ENCODE data around the gene LITAFD. TPM values are rescaled to one million over a fixed set of nuclear protein-coding genes. Genes with fewer than 3 reads are reported as not detected.

The LITAFD gene
- polyA plus RNA-seq, 1 of the 3 experiments (the other 2 are of a cell fraction): not detected

- no peak for TF ChIP-seq PBX3 (IDR thresholded peaks at IDR 0.05)
- no peak for TF ChIP-seq MXI1 (IDR thresholded peaks at IDR 0.05; ENCODE audit: low read depth, low read length)
- TF ChIP-seq, protein P1, sequence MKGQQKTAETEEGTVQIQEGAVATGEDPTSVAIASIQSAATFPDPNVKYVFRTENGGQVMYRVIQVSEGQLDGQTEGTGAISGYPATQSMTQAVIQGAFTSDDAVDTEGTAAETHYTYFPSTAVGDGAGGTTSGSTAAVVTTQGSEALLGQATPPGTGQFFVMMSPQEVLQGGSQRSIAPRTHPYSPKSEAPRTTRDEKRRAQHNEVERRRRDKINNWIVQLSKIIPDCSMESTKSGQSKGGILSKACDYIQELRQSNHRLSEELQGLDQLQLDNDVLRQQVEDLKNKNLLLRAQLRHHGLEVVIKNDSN (IDR thresholded peaks at IDR 0.05; ENCODE audit: borderline replicate concordance, low read depth): no peak
- TF ChIP-seq NFIC (IDR thresholded peaks at IDR 0.05; ENCODE audit: borderline replicate concordance): no peak
- no peak for TF ChIP-seq ELF1 (IDR thresholded peaks at IDR 0.05)
- TF ChIP-seq EZH2phosphoT487 (IDR thresholded peaks at IDR 0.05; ENCODE audit: borderline replicate concordance, low read depth): no peak
- TF ChIP-seq MEF2A (IDR thresholded peaks at IDR 0.05; ENCODE audit: borderline replicate concordance, low read depth): no peak
- no peak for TF ChIP-seq CHD2 (IDR thresholded peaks at IDR 0.05; ENCODE audit: low read length, partially characterized antibody)
- no peak for TF ChIP-seq TEAD4 (IDR thresholded peaks at IDR 0.05; ENCODE audit: borderline replicate concordance, insufficient read depth)
- no peak for TF ChIP-seq SMC3 (IDR thresholded peaks at IDR 0.05; ENCODE audit: low read depth, low read length)
- TF ChIP-seq GATA2 (CRISPR knock-in tag; IDR thresholded peaks at IDR 0.05): no peak
- TF ChIP-seq YY1 (IDR thresholded peaks at IDR 0.05; ENCODE audit: low read depth): no peak
- no peak for DNase-seq
- Histone ChIP-seq H3K4me2 (no peak overlapping the region), H3K9me2 (no peaks in the 10 kb centered on the region), H2AFZ (ENCODE audit: low read depth) (no peak overlapping the region), H3K27ac (ENCODE audit: low read depth in 2 of 2, low read length in 1 of 2) (no peak overlapping the region; a peak in 1 of 4 replicates), H3K27me3 (ENCODE audit: insufficient read depth) (no peaks in the 10 kb centered on the region), H3K9me3 (no peaks in the 10 kb centered on the region), H3K4me3 (ENCODE audit: low read depth in 2 of 2, low read length in 1 of 2) (no peak overlapping the region), H4K20me1 (ENCODE audit: insufficient read depth) (peaks cover 42% of the 10 kb centered on the region), H3K36me3 (replicated peaks in 1 of 2; ENCODE audit: control insufficient read depth in 1 of 2, insufficient read depth in 2 of 2, low read length in 1 of 2) (peaks cover 54 to 73% of the 10 kb centered on the region in 2 experiments), H3K79me2 (ENCODE audit: insufficient read depth) (peaks cover 33% of the 10 kb centered on the region), H3K4me1 (ENCODE audit: control insufficient read depth in 1 of 2, insufficient read depth in 2 of 2, low read depth in 1 of 2, low read length in 1 of 2) (no peaks in the 10 kb centered on the region; a peak in 1 of 4 replicates), H3K9ac (no peak overlapping the region), H3F3A (replicated peaks; ENCODE audit: insufficient read depth) (peaks cover 3% of the 10 kb centered on the region)
- ChIA-PET POLR2A (no interaction called here), CTCF (interaction anchor here (1.9 to 3.1 kb wide), 2 partner anchors 89 to 215 kb away, joined by 5 to 10 read pairs; no protein-coding TSS in a partner anchor)
- 99% methylated on average over 11 of the region's 11 CpGs for WGBS (ENCODE audit: low lambda C conversion rate)
Observed at GRCh38 chr16:8919934-8920462, 37.8 kb downstream of the LITAFD start.

GRCh38 chr16:8920645-8921346, 38.6 kb downstream of the LITAFD start:
- POLR2A ChIA-PET: no interaction called here
- Histone ChIP-seq H3K4me2 (no peak overlapping the region), H3K4me1 (ENCODE audit: control insufficient read depth in 1 of 2, insufficient read depth in 2 of 2, low read depth in 1 of 2, low read length in 1 of 2) (no peaks in the 10 kb centered on the region; a peak in 1 of 4 replicates), H3K9me3 (no peaks in the 10 kb centered on the region), H3K27me3 (ENCODE audit: insufficient read depth) (no peaks in the 10 kb centered on the region), H4K20me1 (ENCODE audit: insufficient read depth) (peaks cover 50% of the 10 kb centered on the region), H3K79me2 (ENCODE audit: insufficient read depth) (peaks cover 41% of the 10 kb centered on the region), H3K4me3 (ENCODE audit: low read depth in 2 of 2, low read length in 1 of 2) (no peak overlapping the region), H2AFZ (ENCODE audit: low read depth) (no peak overlapping the region), H3K9ac (no peak overlapping the region), H3K27ac (ENCODE audit: low read depth in 2 of 2, low read length in 1 of 2) (no peak overlapping the region), H3F3A (replicated peaks; ENCODE audit: insufficient read depth) (no peaks in the 10 kb centered on the region), H3K9me2 (no peaks in the 10 kb centered on the region), H3K36me3 (replicated peaks in 1 of 2; ENCODE audit: control insufficient read depth in 1 of 2, insufficient read depth in 2 of 2, low read length in 1 of 2) (peaks cover 54 to 71% of the 10 kb centered on the region in 2 experiments)
- no peak for DNase-seq
- WGBS (ENCODE audit: low lambda C conversion rate): 93% methylated on average over 6 of the region's 6 CpGs
- CTCF ChIA-PET: interaction anchor here (1.5 to 3.1 kb wide), 3 partner anchors 14 to 88 kb away, joined by 3 to 10 read pairs (median 8); no protein-coding TSS in a partner anchor
- TF ChIP-seq RXRA (IDR thresholded peaks at IDR 0.05; ENCODE audit: borderline replicate concordance, low read depth): no peak
- TF ChIP-seq GABPA (IDR thresholded peaks at IDR 0.05; ENCODE audit: low read depth): no peak
- TF ChIP-seq FOSL2 (IDR thresholded peaks at IDR 0.05; ENCODE audit: borderline replicate concordance, low read depth): no peak
- TF ChIP-seq ELF1 (IDR thresholded peaks at IDR 0.05): no peak
- TF ChIP-seq JUND (IDR thresholded peaks at IDR 0.05): no peak
